MM.1S (cell line): ENCODE data around the gene IL22RA1.

ENCODE experiments used
- CTCF ChIP-seq: fragments of 300-600 bp; sonication (generic); IDR thresholded peaks from 2 replicates; pipeline ENCODE4 v1.5.1; 2016; ENCODE audit warnings: antibody characterized with exemption, low read length, mixed read lengths
- EZH2 ChIP-seq: fragments of 300-600 bp; sonication (generic); optimal IDR thresholded peaks from 2 replicates; pipeline ENCODE3; 2017; ENCODE audit warnings: low read depth, mild to moderate bottlenecking, antibody characterized with exemption, low read length, mixed read lengths
- EZH2phosphoT487 ChIP-seq: fragments of 300-600 bp; sonication (generic); IDR thresholded peaks from 2 replicates; pipeline ENCODE4 v1.6.1; 2018; ENCODE audit warnings: antibody characterized with exemption, low read length

- TF ChIP-seq CTCF (no peak), EZH2 (no peak), EZH2phosphoT487 (no peak)
These were observed 67.4 kb downstream of the IL22RA1 start for GRCh38 chr1:24075590-24075854.
